G401 (cell line): Measurements from ENCODE around the gene MOGAT2. TPM values are rescaled to one million over a fixed set of nuclear protein-coding genes. Genes with fewer than 3 reads are reported as not detected.
"Not testable (repeated sequence)": the region's sequence is repeated elsewhere in the genome, so short reads cannot be mapped to it uniquely, and the experiment has no call there.

Experiments used
- DNase-seq: peaks from one replicate; pipeline ENCODE4 v3.0.0-alpha.2; 2015; ENCODE audit warnings: low spot score
- in situ Hi-C: cut with HindIII; loops from 2 replicates; pipeline ENCODE4 v1.10.0; 2016; ENCODE audit warnings: low sequenced_read_pairs, mixed read lengths
- total RNA-seq: library from RNA; depleted of rRNA; stranded (reverse); fragments of >200 nt; shearing (Covaris generic); gene quantifications from 2 replicates; pipeline ENCODE4 v1.2.3, GENCODE V29; 2014

Gene MOGAT2
- total RNA-seq, 1 experiment from 2014 or later = not detected

DNA sequence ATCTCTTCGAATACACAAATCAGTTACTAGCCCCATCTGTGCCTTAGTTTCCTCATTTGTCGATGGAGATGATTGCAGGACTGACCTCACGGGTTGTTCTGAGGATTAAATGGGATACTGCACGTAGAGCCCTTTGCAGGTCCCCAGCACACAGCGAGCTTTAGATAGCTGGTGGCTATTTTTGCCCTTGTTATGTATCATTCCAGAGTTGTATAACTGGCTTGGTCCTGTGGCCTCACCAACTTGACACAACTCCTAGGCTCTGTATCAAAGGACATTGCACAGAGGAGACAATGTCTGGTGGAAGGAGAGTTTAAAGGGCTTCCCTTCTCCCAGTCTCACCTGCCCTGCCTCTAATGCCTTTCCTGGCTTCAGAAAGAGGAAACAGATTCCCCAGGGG, 28.2 kb downstream of the MOGAT2 start:
- DNase-seq = no peak
- in situ Hi-C loops = no loop called here

DNA sequence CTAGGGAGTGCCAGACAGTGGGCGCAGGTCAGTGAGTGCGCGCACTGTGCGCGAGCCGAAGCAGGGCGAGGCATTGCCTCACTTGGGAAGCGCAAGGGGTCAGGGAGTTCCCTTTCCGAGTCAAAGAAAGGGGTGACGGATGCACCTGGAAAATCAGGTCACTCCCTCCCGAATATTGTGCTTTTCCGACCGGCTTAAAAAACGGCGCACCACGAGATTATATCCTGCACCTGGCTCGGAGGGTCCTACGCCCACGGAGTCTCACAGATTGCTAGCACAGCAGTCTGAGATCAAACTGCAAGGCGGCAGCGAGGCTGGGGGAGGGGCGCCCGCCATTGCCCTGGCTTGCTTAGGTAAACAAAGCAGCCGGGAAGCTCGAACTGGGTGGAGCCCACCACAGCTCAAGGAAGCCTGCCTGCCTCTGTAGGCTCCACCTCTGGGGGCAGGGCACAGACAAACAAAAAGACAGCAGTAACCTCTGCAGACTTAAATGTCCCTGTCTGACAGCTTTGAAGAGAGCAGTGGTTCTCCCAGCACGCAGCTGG, 31.2 kb downstream of the MOGAT2 start:
- in situ Hi-C loops, DNase-seq: not testable (repeated sequence)

DNA sequence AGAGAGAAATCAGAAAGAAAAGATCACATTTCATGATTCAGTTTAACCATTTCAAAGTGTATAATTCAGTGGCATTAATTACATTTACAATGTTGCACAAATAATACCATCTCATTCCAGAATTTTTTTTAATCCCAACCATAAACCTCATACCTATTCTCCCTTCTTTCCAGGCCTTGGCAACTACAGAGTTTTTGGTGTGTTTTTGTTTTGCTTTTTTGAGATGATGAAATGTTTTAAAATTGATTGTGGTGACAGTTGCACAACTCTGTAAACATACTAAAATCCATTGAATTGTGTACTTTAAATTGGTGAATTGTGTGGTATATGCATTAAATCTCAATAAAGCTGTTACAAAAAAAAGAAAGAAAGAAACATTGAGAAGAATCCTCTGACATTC, 37.3 kb downstream of the MOGAT2 start:
- DNase-seq, in situ Hi-C loops: not testable (repeated sequence)

DNA sequence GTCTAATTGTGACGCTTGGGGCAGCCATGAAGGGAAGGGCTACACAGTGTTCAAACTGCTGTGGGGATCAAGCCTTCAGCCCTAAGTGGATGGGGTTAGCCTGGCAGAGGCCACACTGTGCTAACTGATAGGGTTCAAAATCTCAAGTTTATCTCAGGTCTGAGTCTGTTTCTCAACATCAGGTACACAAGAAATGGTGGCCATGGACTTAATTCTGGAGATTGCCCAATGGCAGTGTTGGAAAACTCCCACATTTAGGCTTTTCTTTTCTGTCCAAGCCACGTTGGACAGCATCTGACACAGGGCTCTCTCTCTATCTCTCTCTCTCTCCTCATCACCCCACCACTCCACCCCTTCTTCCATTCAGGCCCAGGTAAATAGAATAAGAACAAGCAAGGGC, 40.0 kb downstream of the MOGAT2 start:
- DNase-seq = no peak
- in situ Hi-C loops = no loop called here

DNA sequence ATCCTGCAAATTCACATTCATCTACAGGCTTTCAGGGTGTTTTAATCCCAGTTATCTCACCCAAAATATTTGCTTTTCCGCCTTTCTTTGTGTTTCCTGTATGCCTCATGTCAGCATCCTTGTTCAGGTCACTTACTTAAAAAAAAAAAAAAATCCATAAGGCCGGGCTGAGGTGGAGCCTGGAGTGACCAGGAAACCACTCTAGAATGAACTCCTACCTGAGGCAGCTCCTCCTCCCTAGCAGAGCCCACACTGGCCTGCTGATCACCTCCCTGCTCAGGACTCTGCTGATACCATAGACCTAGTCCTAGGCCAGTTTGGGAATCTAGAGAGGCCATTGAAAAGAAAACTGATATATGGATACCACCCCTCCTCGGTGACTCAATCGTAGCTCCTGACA, 42.2 kb downstream of the MOGAT2 start:
- in situ Hi-C loops = no loop called here

DNA sequence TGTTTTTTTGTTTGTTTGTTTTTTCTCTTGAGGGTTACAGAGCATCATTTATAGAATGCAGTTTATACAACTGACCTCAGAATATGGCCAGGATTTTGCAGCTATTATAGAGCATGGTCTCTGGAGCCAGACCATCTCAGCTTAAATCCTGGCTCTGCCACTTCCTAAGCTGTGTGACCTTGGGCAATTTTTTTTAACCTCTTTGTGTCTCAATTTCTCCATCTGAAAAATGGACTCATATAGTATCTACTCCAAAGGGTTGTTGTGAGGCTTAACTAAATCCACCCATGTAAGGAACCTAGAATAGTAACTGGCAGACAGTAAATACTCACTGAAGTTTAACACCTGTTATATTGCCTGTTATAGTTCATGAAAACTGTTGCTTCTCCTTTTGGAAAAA, 42.6 kb downstream of the MOGAT2 start:
- in situ Hi-C loops = no loop called here
- no peak for DNase-seq

More for the DNA sequence above, 42.2 kb downstream of the MOGAT2 start:
- no peak for DNase-seq

DNA sequence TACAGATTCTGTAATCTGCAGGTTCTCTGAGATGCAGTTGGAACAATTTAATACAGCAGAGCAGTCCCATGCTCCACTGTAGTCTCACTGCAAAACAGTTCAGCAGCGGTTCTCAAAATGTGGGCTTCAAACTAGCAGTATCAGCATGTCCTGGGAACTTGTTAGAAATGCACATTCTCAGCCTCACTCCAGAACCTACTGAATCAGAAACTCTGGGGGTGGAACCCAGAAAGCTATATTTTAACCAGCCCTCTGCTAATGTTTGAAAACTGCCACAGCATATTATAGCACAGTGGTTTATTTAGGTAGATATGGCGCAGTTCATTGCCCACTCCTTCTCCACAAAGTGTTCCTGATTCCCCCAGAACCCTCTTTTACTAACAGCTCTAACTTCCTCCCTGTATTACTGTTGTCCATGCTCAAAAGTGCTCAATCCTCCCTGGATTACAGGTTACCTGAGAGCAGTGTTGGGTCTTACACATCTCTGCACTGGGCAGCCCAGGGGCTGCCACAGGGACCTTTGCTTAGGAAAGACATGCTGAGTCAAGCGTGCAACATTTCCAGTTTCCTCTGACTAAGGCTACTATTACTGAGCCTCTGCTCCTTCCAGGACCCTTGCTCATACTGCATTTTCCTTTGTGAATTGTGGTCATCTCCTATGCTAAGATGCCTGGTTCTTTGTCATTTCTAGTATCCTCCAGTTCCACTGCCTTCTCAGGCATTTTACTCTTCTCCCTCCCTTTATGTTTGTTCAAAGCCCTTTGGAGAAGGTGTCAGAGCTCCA, 43.3 kb downstream of the MOGAT2 start:
- in situ Hi-C loops = no loop called here
- DNase-seq = no peak

DNA sequence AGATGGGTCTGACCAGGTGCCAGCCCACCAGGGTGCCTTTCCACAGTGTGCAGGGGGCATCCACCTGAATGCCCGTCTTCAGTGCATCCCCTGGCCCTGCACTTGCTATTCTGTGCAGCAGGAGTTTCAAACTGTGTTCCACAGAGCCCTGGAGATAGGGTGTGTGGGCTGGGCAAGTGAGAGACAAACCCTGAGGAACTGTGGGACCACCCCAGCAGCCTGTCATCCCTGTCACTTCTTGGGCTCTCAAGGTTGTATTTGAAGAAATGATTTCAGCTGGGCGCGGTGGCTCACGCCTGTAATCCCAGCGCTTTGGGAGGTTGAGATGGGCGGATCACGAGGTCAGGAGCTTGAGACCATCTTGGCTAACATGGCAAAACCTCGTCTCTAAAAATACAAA, 44.5 kb downstream of the MOGAT2 start:
- in situ Hi-C loops = no loop called here
- no peak for DNase-seq

DNA sequence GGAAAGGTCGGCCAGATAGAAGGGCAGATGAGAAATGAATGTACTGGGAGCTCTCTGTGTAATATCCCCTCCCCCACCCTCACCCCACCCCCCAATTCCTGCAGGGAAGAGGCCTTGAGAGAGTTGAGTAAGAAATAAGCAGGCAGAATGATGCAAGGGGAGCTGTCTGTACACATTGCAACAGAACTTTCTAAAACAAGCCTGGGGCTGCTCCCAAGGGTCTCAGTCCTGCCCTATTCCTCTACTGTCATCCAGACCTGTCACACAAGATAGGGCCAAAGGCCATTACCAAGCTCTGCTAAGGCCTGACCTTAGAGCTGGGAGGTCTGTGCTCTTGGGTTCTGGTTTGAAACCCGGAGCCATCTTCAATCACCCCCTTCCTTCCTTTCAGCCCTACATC, 45.2 kb downstream of the MOGAT2 start:
- no peak for DNase-seq
- in situ Hi-C loops = no loop called here

DNA sequence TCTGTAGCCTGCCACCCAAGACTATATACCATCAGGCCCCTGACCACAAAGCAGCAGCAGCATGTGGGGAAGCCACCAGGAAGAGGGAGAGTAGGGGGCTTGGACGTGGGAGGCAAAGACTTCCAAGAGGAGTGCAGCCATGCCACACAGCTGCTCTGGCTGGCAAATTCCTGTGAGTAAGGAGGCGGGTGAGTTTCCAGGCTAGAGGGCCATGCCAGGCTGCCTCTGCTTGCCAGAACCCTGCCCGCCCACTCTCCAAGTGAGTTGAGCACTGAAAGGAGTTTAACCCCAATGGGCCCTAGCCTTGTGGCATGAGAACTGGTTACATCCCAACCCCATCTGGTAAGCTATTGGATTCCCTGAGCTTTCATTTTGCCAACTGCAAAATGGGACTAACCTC, 46.2 kb downstream of the MOGAT2 start:
- in situ Hi-C loops = no loop called here

DNA sequence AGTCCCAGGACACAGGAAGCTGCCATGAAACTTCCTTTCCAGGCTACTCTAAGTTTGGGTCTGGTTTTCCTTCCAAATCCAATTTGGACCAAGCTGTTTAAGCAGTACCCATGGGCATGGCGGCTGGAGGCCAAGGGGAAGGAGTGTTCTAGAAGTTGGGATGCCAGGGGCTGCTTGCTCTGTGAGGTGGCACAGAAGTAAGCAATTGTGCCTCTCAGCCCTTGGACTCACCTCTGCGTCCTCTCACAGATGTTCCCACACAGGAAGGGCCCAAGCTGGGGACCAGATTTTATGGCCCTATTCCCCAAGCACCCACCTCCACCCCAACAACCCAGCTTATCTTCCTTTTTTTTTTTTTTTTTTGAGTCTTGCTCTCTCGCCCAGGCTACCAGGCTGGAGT, 47.5 kb downstream of the MOGAT2 start:
- in situ Hi-C loops = no loop called here
- no peak for DNase-seq

More for the DNA sequence above, 46.2 kb downstream of the MOGAT2 start:
- DNase-seq = no peak

DNA sequence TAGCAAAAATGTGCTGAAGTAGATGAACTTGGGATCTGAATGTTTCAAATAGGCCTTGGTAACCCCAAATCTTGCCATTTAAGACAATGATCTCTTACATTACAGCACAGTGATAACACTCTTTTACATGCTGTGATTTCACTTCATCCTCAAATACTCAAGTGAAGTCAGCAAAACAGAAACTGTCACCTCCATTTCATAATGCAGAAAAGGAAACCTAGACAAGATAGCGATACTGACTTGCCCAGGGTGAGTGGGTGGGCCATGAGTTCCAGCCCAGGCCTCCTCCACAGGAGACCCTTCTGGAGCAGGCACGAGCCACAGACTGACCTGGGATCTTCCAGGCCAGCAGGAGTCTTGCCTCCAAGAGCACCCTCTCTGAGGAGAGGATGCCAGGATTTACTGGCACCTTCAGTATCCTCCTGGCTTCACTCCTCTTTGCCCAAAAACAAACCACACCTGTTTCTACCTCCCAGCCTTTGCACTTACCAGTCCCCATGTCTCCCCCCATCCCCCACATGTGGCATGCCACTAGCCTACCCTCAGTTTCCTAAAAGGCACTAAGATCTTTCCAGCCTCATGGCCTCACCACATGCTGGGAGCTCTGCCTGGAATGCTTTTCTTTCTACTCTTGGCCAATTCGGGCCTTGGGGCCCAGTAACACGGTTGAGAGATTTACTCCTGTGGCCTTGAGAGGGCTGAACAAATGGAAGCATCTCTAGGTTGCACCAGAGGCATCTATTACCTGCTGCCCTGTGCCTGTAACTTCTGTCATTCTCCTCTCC, 49.0 kb downstream of the MOGAT2 start:
- in situ Hi-C loops = no loop called here
- no peak for DNase-seq

DNA sequence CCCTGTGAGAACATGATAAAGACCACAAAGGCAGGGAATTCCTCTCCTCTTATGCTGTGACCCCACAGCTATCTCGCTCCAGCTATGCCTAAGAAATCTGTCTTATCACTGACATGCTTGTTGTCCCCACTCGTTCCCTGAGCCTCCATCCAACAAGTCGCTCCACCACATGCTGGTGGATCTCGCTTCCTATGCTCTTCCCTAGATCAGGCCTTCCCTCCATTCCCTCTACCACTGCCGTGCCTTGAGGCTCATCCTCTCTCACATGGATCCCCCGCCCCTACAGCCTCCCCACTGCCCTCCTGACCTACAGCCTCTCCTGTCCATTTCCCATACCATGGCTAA, 49.6 kb downstream of the MOGAT2 start:
- DNase-seq = no peak
- in situ Hi-C loops = no loop called here

DNA sequence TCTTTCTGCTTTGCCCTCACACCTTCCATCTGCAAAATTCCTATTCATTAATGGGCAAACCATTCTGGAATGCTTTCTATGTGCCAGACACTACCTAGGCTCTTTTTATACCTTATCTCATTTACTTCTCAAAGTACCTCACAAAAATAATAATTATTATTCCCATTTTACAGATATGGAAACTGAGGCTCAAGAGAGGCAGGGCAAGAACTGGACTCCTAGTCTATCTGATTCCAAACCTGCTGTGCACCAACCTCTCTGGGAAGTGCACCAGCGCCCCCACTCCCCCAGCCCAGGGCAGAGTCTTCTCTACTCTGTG, 50.1 kb downstream of the MOGAT2 start:
- no peak for DNase-seq
- in situ Hi-C loops = no loop called here

DNA sequence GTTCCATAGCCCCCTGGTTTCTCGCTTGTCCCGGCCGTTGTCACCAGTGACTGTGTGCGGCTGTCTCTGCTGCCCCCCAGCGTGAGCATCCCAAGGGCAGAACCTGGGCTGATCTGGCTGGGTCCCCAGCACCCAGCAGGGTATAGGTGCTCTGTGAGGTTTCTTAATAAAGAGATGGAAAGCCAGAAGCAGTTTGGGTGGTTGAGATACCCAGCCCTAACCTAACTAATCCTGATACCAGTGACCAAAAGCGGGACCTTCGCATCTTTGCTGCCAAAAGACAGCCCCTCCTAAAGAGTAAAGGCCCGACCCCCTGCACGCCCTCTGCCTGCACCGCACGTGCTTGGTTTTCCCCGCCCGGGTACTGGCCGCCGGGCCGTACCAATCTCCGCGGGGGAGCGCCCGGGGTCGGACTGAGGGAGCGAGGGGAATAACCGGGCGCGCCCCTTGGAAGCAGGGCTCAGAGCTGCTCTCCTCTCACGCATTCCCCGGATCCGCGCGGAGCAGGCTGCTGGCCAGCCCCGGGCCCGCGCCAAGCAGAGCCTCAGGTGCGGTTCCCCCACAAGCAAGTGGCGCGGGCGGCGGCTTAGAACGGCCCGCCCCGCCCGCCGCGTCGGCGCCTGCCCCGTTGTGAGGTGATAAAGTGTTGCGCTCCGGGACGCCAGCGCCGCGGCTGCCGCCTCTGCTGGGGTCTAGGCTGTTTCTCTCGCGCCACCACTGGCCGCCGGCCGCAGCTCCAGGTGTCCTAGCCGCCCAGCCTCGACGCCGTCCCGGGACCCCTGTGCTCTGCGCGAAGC, 50.7 kb downstream of the MOGAT2 start, which contains the start of gene DGAT2:
Gene DGAT2, plus strand, starts transcription at position 667 of the 797 bp plus-strand sequence. CDS start 214 bp downstream, outside the sequence.
- in situ Hi-C loops = no loop called here
- peak; percentile 25 for DNase-seq

DNA sequence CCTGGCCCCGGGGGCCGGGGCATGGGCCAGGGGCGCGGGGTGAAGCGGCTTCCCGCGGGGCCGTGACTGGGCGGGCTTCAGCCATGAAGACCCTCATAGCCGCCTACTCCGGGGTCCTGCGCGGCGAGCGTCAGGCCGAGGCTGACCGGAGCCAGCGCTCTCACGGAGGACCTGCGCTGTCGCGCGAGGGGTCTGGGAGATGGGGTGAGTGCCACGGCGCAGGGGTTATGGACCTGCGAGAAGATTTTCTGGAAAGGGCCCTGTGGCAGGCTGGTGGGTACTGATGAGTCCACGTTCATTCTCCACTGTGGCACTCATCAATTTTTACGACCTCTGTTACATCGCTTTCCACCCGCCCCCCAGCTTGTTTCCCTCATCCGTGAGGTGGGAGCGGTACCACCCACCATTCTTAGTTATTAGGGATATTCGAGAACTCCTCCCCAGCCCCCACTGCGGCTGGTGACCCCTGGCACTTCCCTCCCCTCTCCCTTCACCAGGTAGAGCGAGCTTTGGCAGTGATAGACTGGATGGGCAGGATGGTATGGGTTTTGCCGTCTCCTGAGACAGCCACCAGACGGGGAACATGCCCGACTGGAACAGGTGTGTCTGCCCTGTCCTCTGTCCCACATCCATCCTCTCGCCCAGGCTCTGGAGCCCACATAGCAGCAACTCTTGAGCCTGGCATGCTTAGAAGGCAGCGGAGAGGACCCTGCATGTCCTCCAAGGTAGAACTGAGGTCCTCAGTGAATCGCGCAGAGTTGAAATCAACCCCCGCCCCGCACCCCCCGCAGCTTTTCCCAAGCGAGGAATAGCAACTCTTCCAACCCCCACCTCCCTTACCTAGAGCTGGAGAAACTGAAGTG, 51.5 kb downstream of the MOGAT2 start:
- DNase-seq = no peak

DNA sequence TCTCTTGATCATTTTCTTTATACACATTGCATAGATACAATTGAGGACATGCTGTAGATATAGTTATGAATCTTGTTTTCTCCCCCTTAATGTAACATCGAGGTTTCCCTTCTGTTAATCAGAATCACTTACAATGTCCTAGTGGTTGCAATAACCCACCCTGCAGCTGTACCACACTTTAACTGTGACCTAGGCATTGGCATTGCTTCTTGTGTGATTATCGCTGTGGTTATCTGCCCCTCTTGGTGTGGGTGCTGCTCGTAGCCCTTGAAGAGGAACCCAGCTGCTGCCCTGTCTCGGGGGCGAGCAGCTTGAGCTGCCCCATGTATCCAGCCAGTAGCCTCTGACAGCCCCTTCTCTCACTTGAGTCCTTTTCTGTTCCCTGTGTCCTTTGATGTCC, 52.5 kb downstream of the MOGAT2 start:
- in situ Hi-C loops = no loop called here
- DNase-seq = no peak

More for the DNA sequence above, 51.5 kb downstream of the MOGAT2 start:
- in situ Hi-C loops = no loop called here

DNA sequence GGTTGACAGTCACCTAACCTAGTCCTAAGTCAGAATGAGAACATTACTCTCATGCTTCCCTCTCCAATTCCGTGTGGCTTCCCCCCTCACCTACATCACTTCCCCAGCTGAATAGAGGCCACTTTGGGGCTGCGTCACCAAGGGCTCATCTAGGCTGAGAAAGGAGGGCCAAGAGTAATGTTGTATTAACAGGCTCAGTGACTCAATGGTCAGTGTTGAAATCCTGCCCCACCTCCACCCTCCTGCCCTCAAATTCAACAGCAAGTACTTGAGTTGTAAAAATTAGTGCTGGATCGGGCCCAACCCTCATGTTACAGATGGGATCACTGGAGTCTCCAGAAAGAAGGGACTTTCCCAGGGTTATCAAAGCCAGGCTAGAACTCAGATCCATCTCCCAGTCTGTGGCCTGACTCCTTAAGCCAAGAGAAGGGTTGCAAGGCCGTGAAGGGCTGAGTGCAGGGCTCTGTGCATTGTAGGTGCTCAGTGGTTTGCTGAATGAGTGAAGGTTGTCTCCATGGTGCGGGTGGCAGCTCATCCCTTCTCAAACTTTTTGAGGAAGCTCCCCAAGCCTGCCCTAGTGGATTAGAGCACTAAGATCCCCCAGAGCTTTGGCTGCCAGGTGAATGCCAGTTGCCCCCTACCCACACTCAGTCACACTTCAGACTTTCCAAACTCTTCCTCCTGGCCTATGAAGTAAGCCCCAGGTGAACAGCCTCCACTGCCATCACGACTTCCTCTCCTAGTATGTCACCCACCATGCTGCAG, 54.2 kb downstream of the MOGAT2 start:
- DNase-seq = no peak
- in situ Hi-C loops = no loop called here
